ENCODE measurements around the gene MAP3K8. TPM values are rescaled to one million over a fixed set of nuclear protein-coding genes. Genes with fewer than 3 reads are reported as not detected.

The MAP3K8 gene
- total and polyA plus RNA-seq, 8 donors = 2.2 to 38.7 (median 13.3) TPM

DNA sequence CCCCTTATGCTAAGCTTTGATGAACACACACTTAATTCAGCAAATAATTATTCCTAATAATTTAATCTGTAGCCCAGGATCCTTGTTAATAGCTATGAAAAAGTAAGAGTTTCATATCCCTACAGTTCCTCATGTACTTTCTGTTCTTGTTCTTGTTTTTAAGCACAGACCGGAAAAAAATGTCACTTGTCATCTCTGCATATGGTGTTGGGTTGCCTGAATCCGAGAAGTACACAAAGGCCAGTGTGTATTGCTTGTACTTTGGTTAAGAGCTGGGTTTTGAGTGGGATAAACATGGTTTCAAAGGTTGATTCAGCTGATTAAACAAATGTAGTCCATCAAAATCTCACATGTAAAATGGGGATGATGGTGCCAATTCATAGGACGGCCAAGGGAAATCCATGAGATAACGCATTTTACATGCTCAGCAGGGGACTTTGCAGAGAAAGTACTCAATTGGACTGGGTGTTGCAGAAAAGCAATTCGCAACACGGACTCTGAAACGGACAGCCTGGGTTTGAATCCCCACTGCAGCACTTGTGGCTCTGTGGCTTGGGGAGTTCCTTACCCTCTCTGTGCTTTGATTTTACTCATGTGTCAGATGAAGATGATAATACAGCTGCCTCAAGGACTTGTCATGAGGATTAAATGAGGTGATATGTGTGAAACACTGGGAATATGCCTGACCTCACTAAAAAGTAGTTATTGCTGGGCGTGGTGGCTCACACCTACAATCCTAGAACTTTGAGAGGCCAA lies 71.7 kb downstream of the MAP3K8 start:
- TF ChIP-seq POLR2A (IDR thresholded peaks at IDR 0.05) = no peak
- TF ChIP-seq, protein P1, sequence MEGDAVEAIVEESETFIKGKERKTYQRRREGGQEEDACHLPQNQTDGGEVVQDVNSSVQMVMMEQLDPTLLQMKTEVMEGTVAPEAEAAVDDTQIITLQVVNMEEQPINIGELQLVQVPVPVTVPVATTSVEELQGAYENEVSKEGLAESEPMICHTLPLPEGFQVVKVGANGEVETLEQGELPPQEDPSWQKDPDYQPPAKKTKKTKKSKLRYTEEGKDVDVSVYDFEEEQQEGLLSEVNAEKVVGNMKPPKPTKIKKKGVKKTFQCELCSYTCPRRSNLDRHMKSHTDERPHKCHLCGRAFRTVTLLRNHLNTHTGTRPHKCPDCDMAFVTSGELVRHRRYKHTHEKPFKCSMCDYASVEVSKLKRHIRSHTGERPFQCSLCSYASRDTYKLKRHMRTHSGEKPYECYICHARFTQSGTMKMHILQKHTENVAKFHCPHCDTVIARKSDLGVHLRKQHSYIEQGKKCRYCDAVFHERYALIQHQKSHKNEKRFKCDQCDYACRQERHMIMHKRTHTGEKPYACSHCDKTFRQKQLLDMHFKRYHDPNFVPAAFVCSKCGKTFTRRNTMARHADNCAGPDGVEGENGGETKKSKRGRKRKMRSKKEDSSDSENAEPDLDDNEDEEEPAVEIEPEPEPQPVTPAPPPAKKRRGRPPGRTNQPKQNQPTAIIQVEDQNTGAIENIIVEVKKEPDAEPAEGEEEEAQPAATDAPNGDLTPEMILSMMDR (IDR thresholded peaks at IDR 0.05) = no peak
- TF ChIP-seq POLR2AphosphoS5 (IDR thresholded peaks at IDR 0.05) = no peak
- no peak for TF ChIP-seq EP300 (IDR thresholded peaks at IDR 0.05)
- Histone ChIP-seq H3K9me3 (no peaks in the 10 kb centered on the region), H3K4me1 (peaks cover 0 to 21% (median 9%) of the 10 kb centered on the region in 4 donors), H3K4me3 (no peak overlapping the region), H3K27me3 (no peaks in the 10 kb centered on the region), H3K27ac (peak overlapping the region in 2 of 5 donors; percentile 54 to 55), H3K36me3 (no peaks in the 10 kb centered on the region)
- intact Hi-C loops (cut with DNase I; ENCODE audit: low total_unique reads) = no loop called here
- 71 to 78% (median 74%) methylated on average over 8 of the region's 8 CpGs for WGBS, 5 donors
- no peak for DNase-seq

DNA sequence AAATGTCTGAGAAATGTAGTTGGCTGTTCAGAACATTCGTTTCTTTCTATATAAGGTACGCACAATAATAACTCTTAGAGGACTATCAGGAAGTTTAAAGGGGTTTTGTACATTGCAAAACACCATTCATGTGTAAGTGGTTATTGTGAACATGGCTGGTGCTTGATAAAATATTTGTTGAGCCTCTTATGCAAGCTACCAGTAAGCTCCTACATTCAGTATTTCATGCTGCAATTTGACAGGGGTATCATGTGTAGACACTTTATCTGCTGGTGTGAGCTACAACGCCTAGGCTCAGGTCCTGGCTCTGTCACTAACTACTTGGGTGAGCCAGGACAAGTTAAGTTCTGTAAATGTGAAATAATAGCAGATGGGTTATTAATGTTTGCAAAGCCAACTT lies 75.5 kb downstream of the MAP3K8 start:
- Histone ChIP-seq H3K9me3 (no peaks in the 10 kb centered on the region), H3K4me3 (no peak overlapping the region), H3K4me1 (peaks cover 0 to 14% (median 3%) of the 10 kb centered on the region in 4 donors), H3K27ac (no peak overlapping the region), H3K27me3 (no peaks in the 10 kb centered on the region), H3K36me3 (no peaks in the 10 kb centered on the region)
- intact Hi-C loops (cut with DNase I; ENCODE audit: low total_unique reads) = no loop called here
- 56 to 72% (median 63%) methylated on average over 3 of the region's 3 CpGs for WGBS, 5 donors
- TF ChIP-seq POLR2A (IDR thresholded peaks at IDR 0.05) = no peak
- TF ChIP-seq, protein P1 (IDR thresholded peaks at IDR 0.05) = no peak
- no peak for TF ChIP-seq EP300 (IDR thresholded peaks at IDR 0.05)
- no peak for TF ChIP-seq POLR2AphosphoS5 (IDR thresholded peaks at IDR 0.05)
- no peak for DNase-seq

DNA sequence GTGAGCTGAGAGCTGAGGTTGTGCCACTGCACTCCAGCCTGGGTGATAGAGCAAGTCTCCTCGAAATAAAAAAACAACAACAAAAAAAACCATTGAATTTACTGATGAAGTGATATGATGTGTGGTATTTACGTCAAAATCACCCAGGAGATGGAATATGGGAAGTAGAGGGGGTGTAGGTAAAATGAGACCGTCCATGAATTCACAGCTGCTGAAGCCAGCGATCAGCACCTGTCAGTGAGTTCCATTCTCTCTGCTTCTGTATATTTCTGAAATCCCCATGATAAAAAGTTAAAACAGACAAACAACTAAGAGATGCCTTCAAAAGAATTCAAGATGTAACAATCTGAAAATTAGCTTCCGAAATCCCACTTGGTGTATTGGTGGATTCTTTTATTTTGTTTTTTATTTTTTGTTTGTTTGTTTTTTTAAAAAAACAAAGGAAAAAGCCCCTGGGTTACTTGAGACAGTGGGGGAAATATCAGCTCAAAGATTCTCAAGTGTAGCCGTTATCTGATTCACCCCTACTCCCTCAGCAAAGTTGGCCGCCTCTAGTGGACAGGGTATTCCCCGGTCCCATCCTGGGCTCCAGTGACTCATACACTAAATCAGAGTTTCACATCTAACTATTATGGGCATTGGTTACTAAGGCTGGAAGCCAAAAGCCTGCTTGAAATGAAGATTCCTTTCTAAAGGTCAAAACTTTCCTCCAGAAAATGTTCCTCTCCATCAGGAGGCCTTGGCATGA lies 76.4 kb downstream of the MAP3K8 start:
- DNase-seq = no peak
- Histone ChIP-seq H3K4me1 (peaks cover 0 to 14% (median 3%) of the 10 kb centered on the region in 4 donors), H3K27ac (peak overlapping the region in 1 of 5 donors; percentile 13), H3K27me3 (no peaks in the 10 kb centered on the region), H3K9me3 (no peaks in the 10 kb centered on the region), H3K36me3 (no peaks in the 10 kb centered on the region), H3K4me3 (no peak overlapping the region)
- intact Hi-C loops (cut with DNase I; ENCODE audit: low total_unique reads) = no loop called here
- TF ChIP-seq, protein P1 (IDR thresholded peaks at IDR 0.05) = no peak
- TF ChIP-seq POLR2AphosphoS5 (IDR thresholded peaks at IDR 0.05) (peak in 1 of 3 donors; percentile 43), POLR2A (IDR thresholded peaks at IDR 0.05) (no peak), EP300 (IDR thresholded peaks at IDR 0.05) (no peak)
- WGBS, 5 donors = 55 to 68% (median 58%) methylated on average over 8 of the region's 8 CpGs

DNA sequence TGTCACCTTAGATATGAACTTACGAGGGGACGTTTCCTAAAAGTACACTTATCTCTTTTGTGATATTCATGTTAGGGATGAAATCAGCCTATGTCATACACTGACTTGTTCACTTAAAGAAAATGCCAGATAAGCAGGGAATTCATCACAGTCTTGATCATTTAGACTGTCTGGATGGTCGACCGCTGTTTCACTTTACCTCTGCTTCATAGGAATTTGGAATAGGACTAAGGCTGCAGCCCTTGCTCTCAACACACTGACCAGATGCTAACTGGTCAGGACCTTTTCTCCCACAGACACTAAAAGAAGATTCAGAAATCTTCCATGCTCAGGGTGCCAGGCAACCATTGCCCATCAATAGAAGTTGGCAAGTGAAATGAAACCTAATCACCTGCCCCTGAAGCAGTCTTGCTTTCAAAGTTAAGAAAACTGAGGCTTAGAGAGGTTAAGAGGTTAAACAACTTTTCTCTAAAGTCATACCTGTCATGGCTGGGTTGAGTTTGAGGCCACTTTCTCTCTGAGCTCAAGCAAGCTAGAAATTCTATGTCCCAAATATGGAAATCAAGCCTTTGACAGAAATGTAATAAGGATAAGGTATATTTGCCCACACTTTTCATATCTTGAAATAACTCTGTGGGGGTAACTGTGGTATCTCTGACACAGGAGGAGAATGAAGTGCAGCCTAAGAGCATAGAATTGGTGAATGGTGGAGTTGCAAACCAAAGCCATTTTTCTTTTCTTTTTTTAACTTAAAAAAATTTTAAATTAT lies 77.1 kb downstream of the MAP3K8 start:
- H3K27me3 ChIP-seq = no peaks in the 10 kb centered on the region
- H3K9me3 ChIP-seq = no peaks in the 10 kb centered on the region
- intact Hi-C loops (cut with DNase I; ENCODE audit: low total_unique reads) = no loop called here
- H3K4me1 ChIP-seq = peaks cover 0 to 14% (median 0%) of the 10 kb centered on the region in 4 donors
- DNase-seq = no peak
- no peaks in the 10 kb centered on the region for H3K36me3 ChIP-seq
- 43 to 67% (median 57%) methylated on average over 4 of the region's 4 CpGs for WGBS, 5 donors
- no peak overlapping the region for H3K4me3 ChIP-seq
- H3K27ac ChIP-seq = peak overlapping the region in 2 of 5 donors; percentile 13 to 37
- TF ChIP-seq POLR2AphosphoS5 (IDR thresholded peaks at IDR 0.05) (no peak), EP300 (IDR thresholded peaks at IDR 0.05) (no peak), POLR2A (IDR thresholded peaks at IDR 0.05) (no peak)
- TF ChIP-seq, protein P1 (IDR thresholded peaks at IDR 0.05) = no peak

Measured in stomach (tissue), 9 donors.